AG04449 (cell line): ENCODE measurements around the gene EML5.

Experiments
- CTCF ChIA-PET: fragments of 350-600 bp; formaldehyde crosslinking; extraction: SDS; loops from one replicate; lab custom pipeline; 2021; ENCODE audit warnings: antibody characterized with exemption; lab: Yijun Ruan, JAX
- POLR2A ChIA-PET: fragments of 400-600, 350-600 bp; formaldehyde crosslinking; extraction: SDS; loops from one replicate; lab custom pipeline; 2020; ENCODE audit warnings: antibody characterized with exemption, inconsistent platforms; lab: Yijun Ruan, JAX
- DNase-seq: peaks from one replicate; pipeline ENCODE4 v3.0.0-alpha.2; 2010; ENCODE audit warnings: low read depth, low spot score
- H3K4me3 ChIP-seq: 2 replicates; pipeline ENCODE4 v1.5.1; 2011; ENCODE audit warnings: low read depth, mild to moderate bottlenecking, control low read depth, low read length
- CTCF ChIP-seq: IDR thresholded peaks from one replicate; pipeline ENCODE4 v1.5.1; 2011; ENCODE audit warnings: mild to moderate bottlenecking, moderate library complexity, low read length, control low read depth, inconsistent platforms; ENCODE audit not compliant: insufficient read depth; ENCODE audit errors: missing control alignments

EML5 gene

GRCh38 chr14:88631091-88631490 lies 161.7 kb downstream of the EML5 start:
- H3K4me3 ChIP-seq, result no peak overlapping the region
- CTCF ChIA-PET, result no interaction called here
- no peak for DNase-seq
- POLR2A ChIA-PET, result no interaction called here
- TF ChIP-seq CTCF, result no peak

DNA sequence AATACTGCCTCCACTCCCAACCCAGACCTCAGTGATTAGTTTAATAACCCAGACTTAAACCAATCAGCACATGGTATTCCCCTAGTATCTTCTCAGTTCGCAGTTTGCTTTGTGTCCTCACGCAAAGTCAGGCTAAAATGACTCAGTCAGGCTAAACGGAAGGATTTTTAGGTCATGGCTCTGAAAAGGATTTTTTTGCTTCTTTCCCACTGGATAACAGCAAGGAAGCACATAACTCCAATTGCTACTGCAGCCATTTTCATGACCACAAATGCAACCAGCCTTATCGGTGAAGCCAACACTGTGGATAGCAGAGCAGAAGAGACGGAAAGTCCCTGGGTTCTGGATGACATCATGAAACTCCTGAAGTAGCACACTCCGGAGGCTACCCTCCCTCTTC lies 162.2 kb downstream of the EML5 start:
- TF ChIP-seq CTCF, result no peak
- H3K4me3 ChIP-seq, result no peak overlapping the region
- POLR2A ChIA-PET, result no interaction called here
- no peak for DNase-seq
- CTCF ChIA-PET, result no interaction called here

- DNase-seq, result no peak
- POLR2A ChIA-PET, result no interaction called here
- no peak for TF ChIP-seq CTCF
- H3K4me3 ChIP-seq, result no peak overlapping the region
- CTCF ChIA-PET, result interaction anchor here (1.2 kb wide), 1 partner anchor 38 kb away, joined by 3 read pairs; no protein-coding TSS in a partner anchor
Observed at GRCh38 chr14:88628462-88628861, 164.3 kb downstream of the EML5 start.

DNA sequence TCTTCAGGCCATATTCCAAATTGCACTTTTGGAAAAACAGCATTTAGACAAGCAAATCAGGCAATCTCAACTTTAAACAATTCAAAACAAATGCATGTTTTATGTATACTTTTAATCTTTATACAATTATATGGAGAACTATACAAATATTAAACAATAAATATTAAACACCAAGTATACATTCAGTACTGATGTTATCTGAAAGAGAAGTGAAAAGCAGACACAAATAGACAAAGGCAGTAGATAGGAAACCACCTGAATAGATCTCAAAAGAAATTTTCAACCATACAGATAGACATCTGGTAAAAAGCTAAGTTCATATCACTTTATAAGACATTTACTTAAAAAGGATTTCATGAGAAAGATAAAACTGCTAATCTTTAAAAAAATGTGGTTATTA lies 164.7 kb downstream of the EML5 start:
- ChIA-PET CTCF (interaction anchor here (1.2 kb wide), 1 partner anchor 39 kb away, joined by 3 read pairs; no protein-coding TSS in a partner anchor), POLR2A (no interaction called here)

GRCh38 chr14:88625671-88626070 lies 167.1 kb downstream of the EML5 start:
- TF ChIP-seq CTCF, result no peak
- POLR2A ChIA-PET, result no interaction called here
- H3K4me3 ChIP-seq, result no peak overlapping the region
- CTCF ChIA-PET, result interaction anchor here (1.6 kb wide), 1 partner anchor 10 kb away, joined by 4 read pairs; no protein-coding TSS in a partner anchor
- DNase-seq, result no peak

More for the DNA sequence above, 164.7 kb downstream of the EML5 start:
- no peak overlapping the region for H3K4me3 ChIP-seq
- TF ChIP-seq CTCF, result no peak
- DNase-seq, result no peak

- CTCF ChIA-PET, result interaction anchor here (1.1 kb wide), 1 partner anchor 47 kb away, joined by 3 read pairs; no protein-coding TSS in a partner anchor
- POLR2A ChIA-PET, result no interaction called here
- no peak for TF ChIP-seq CTCF
- H3K4me3 ChIP-seq, result no peak overlapping the region
- no peak for DNase-seq
Observed at GRCh38 chr14:88621100-88621499, 171.7 kb downstream of the EML5 start.
